ENCODE data around the gene RBM38. TPM values are rescaled to one million over a fixed set of nuclear protein-coding genes. Genes with fewer than 3 reads are reported as not detected.

Gene RBM38
- total RNA-seq, 1 experiment from 2014 or later, result 15.2 TPM

DNA sequence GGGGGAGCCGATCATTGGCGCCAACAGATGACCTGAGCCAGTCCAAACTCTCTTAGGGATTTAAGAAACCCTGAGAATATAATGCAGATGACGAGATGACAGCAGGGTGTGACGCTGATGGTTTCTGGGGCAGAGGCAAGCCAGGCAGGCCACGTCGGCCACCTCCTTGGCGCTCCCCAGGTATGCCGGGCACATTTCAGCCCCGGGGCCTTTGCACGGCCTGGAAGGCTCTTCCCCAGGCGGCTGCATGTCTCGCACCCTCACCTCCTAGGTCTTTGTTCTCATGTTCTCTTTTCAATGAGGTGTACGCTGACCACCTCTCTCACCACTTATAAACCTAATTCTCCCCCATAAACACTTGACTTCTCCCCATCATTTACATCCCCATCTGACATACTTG is 64.9 kb downstream of the RBM38 start:
- no peak for DNase-seq (ENCODE audit: low read depth)
- in situ Hi-C loops (cut with HindIII; ENCODE audit: low pct_unique_long_range_greater_than_20kb, low sequenced_read_pairs), result no loop called here

- in situ Hi-C loops (cut with HindIII; ENCODE audit: low pct_unique_long_range_greater_than_20kb, low sequenced_read_pairs), result no loop called here
- DNase-seq (ENCODE audit: low read depth), result no peak
Observed at GRCh38 chr20:57457243-57458095, 66.3 kb downstream of the RBM38 start.

DNA sequence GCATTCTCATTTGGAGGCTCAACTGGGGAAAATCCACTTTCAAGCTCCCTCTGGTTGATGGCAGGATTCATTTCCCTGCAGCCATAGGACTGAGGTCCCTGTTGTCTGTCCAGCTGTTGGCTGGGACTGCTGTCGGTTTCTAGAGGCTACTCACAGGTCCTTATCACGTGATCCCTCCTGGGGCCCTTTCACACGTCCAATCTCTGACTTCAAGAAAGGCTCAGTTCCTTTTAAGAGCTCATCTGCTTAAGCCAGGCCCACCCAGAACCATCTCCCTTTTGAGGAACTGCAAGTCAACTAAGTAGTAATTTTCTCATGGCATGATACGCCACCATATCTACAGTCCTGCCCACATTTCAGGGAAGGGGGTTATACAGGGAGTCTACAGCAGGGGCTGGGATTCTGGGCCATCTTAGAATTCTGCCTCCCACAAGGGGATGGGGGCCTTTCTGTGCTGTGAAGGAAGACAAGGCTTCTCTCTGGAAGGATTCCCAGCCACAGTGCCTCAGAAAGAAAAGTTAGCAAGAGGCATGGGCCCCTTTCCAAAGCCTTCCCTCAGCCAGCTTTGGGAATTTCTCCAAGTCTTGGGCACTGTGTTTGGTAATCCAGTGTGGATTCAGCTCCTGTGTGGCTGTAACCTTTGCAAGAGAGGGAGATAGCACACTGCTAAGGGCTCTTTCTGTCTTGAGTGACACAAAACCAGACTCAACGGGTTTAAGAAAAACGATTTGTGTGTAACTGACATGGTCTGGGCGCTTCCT is 67.4 kb downstream of the RBM38 start:
- DNase-seq (ENCODE audit: low read depth), result no peak
- in situ Hi-C loops (cut with HindIII; ENCODE audit: low pct_unique_long_range_greater_than_20kb, low sequenced_read_pairs), result no loop called here

Other genes starting within 250 kb of the RBM38 start
- 0.24 TPM in 1 of 2 replicates, not detected in the other for gene BMP7, start 124.8 kb upstream of the RBM38 start, total RNA-seq (2014; rRNA removed; shearing (Covaris generic); ENCODE audit: low replicate concordance)
- gene SPO11, start 61.6 kb upstream of the RBM38 start, total RNA-seq (2014; rRNA removed; shearing (Covaris generic); ENCODE audit: low replicate concordance), result not detected in 2 replicates
- 101 and 105 TPM in 2 replicates for gene RAE1, start 40.1 kb upstream of the RBM38 start, total RNA-seq (2014; rRNA removed; shearing (Covaris generic); ENCODE audit: low replicate concordance)
- not detected in 2 replicates for gene CTCFL, start 133.7 kb downstream of the RBM38 start, total RNA-seq (2014; rRNA removed; shearing (Covaris generic); ENCODE audit: low replicate concordance)
- 0.96 and 1.0 TPM in 2 replicates for gene PCK1, start 169.7 kb downstream of the RBM38 start, total RNA-seq (2014; rRNA removed; shearing (Covaris generic); ENCODE audit: low replicate concordance)
- not detected in 2 replicates for gene ZBP1, start 229.0 kb downstream of the RBM38 start, total RNA-seq (2014; rRNA removed; shearing (Covaris generic); ENCODE audit: low replicate concordance)